ENCODE data around the gene DGCR2.
"Not testable (repeated sequence)": the region's sequence is repeated elsewhere in the genome, so short reads cannot be mapped to it uniquely, and the experiment has no call there.

Gene DGCR2

DNA sequence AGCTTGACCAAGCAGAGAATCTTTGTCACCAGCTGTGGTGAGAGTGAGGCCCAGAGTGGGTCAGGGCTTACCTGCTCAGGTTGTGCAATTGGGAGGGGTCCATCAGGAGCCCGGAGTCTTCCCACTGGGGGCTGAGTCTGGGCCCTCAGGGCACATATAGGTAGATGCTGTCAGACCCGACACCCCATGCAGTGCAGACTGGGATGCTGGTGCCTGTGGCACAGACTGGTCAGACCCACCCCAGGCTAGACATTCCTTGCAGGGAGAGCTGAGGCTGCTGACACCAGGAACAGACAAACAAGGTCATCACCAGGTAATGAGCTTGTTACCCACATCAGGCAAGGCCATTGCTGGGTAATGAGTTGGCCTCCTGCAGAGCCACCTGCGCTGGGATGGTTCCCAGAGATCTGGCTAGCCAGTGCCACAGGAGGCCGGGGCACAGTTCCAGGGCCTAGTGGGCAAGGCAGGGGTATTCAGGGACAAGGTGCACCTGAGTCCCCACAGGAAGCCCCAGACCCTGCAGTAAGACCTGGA lies 97.2 kb downstream of the DGCR2 start:
- DNase-seq = not testable (repeated sequence)

GRCh38 chr22:19023931-19024330 lies 98.3 kb downstream of the DGCR2 start:
- DNase-seq = not testable (repeated sequence)

DNA sequence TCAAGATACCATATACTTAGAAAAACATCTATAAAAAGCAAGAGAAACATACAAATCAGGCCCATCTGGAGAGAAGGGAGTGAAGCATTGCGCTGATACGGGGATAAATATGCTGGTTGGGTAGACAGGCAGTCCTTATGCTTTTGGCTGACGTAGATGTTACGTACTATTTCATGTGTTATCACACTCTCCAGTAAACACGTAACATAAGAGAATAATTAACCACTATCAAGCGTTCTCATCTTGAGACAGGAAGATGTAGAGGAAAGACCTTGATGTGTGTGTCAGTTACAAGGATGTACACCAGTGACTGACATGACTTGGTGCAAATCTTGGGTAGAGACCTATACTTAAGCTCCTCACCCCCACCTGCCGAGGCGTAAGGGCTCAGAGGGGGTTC lies 99.5 kb downstream of the DGCR2 start:
- DNase-seq = peak; percentile 17

DNA sequence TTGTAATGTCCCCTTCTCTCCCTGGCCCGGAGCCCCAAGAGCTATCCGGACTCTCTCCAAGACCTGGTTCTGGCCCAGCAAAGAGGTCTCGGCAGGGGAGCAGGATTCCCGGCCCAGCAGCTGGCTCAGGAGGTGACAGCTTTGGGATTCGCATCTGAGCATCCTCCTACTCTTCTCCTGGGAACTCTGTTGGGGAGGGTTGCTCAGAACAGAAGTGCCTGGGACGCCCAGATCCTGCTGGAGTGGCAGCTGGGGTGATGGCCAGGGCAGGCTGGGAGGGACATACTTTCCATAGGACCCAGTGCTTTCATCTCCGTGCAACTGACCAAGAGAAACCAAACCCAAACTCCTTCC lies 102.6 kb downstream of the DGCR2 start:
- no peak for DNase-seq

- no peak for DNase-seq
These were observed 103.1 kb downstream of the DGCR2 start for GRCh38 chr22:19019029-19019678.

GRCh38 chr22:19018256-19018655 lies 104.0 kb downstream of the DGCR2 start:
- DNase-seq = no peak

DNA sequence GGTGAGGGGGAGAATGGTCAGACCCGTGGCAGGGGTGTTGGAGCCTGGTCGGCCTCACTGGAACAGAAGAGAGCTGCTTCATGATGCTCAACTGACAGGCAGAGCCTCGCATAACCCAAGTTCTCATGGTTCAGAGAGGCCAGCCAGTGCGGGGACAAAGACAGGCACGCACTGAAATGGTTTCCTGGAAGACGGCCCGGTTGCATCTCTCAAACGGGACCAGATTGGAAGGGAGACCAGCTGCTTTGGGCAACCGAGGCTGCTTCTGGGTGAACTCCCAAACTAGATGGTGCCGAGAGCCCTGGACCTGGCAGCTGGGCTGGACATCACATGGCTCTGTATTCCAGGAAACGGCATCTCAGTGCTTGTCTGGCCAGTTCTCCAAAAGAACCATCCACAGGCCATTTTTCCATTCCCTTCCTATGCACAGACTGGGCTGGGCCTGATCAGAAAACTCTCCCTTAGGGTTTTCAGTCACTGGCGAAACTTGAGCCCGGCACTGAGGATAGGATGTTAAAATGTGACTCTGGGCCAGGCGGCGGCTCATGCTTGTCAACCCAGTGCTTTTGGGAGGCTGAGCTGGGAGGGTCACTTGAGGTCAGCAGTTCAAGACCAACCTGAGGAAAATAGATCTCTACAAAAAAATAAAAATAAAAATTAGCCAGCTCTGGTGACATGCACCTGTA lies 106.0 kb downstream of the DGCR2 start:
- no peak for DNase-seq

DNA sequence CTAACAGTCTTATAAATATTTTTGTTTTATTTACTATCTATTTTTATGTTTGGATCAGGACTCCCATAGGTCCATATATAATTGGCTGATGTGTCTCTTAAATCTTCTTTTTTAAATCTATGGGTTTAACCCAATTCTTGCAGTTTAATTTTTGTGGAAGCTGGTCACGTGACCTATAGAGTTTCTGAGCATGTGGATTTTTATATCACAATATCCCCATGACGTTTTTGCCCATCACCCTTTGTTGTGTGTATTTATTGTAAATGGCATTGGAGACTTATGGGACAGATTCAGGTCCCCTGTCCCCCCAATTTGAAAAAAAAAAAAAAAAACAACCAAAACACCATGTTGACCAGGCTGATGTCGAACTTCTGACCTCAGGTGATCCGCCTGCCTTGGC lies 107.3 kb downstream of the DGCR2 start:
- no peak for DNase-seq

DNA sequence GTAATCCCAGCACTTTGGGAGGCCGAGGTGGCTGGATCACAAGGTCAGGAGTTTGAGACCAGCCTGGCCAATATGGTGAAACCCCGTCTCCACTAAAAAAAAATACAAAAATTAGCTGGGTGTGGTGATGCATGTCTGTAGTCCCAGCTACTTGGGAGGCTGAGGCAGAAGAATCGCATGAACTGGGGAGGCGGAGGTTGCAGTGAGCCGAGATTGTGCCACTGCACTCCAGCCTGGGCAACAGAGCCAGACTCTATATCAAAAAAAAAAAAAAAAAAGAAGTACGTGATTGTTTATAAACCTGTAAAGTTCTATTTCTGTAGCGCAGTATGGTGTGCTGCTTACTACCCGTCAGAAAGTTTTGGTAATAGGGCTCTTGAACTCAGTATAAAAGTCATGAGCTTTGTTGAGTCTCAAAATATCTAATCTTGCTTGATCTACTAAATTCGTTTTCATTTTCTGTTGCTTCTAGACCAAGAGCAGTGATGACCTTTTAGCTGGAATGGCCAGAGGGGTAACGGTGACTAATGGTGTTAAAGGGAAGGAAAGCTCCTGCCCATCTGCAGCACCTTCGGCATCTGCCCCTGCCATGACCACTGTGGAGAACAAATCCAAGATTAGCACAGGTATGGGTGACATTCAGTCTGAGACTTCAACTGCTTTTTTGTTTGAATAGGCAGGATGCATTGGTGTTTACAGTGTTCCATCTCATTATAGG lies 108.2 kb downstream of the DGCR2 start:
- DNase-seq = not testable (repeated sequence)

- DNase-seq = not testable (repeated sequence)
These were observed 108.8 kb downstream of the DGCR2 start for GRCh38 chr22:19013411-19013810.

GRCh38 chr22:19012308-19012986 lies 109.8 kb downstream of the DGCR2 start:
- DNase-seq = no peak

GRCh38 chr22:19011611-19012010 lies 110.6 kb downstream of the DGCR2 start:
- not testable (repeated sequence) for DNase-seq

DNA sequence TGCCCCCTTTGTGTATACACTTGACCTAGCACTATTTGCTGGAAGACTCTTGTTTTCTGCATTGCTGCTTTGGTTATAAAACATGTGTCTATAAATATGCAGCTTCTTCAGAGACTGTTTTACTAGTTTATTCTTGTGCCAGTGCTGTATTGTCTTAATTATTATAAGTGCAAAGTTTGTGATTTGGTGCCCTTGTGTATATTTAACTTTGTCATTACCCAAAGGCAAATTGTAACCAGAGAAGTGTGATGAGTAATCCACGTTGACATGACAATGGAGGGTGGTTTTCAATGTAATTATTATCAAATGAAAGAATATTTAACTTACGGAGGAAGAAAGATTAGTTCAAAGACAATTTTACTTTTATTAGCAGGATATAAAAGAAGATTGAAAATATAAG lies 111.1 kb downstream of the DGCR2 start:
- no peak for DNase-seq

GRCh38 chr22:19005905-19006304 lies 116.3 kb downstream of the DGCR2 start:
- DNase-seq = no peak

GRCh38 chr22:19004471-19004870 lies 117.7 kb downstream of the DGCR2 start:
- no peak for DNase-seq

- no peak for DNase-seq
These were observed 118.7 kb downstream of the DGCR2 start for GRCh38 chr22:19003508-19003907.

- DNase-seq = no peak
These were observed 119.6 kb downstream of the DGCR2 start for GRCh38 chr22:19002684-19003038.

DNA sequence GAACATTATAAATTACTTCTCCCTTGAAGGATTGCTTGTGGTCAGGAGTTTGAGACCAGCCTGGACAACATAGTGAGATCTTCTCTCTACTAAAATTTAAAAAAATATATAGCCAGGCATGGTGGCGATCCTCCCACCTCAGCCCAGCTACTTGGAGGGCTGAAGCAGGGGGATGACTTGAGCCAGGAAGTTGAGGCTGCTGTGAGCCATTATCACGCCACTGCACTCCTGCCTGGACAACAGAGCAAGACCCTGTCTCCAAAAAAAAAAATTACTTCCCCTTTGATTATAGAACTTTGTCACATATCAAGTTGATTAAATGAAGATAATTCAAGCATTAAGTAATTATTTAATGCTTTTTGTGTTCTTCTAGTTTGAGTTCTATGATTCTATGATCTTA lies 121.0 kb downstream of the DGCR2 start:
- no peak for DNase-seq

DNA sequence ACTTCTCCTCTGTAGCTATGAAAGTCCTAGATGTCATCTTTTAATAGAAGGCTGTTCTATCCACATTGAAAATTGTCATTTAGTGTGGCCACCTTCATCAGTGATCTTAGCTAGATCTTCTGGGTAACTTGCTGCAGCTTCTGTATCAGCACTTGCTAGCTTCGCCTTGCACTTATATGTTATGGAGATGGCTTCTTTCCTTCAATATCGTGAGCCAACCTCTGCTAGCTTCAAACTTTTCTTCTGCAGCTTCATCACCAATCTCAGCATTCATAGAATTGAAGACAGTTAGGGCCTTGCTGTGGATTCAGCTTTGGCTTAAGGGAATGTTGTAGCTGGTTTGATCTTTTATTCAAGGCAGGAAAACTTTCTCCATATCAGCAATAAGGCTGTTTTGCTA lies 122.1 kb downstream of the DGCR2 start:
- not testable (repeated sequence) for DNase-seq

DNA sequence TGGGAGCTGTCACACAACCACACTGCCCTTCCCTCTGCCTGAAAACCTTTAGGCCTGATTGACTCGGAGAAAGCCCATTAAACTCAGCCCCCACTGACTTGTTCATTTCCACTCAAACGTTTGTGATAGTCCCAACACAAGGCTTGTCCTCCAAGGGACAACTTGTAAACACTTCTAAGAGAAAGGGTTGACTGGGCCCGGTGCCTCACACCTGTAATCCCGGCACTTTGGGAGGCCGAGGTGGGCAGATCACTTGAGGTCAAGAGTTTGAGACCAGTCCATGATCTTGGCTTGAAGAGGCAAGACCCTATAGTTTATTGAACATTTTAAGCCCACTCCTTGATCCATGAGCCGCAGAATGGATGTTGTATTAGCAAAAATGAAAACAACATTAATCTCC lies 122.8 kb downstream of the DGCR2 start:
- no peak for DNase-seq

- DNase-seq = no peak
These were observed 123.2 kb downstream of the DGCR2 start for GRCh38 chr22:18999008-18999407.

DNA sequence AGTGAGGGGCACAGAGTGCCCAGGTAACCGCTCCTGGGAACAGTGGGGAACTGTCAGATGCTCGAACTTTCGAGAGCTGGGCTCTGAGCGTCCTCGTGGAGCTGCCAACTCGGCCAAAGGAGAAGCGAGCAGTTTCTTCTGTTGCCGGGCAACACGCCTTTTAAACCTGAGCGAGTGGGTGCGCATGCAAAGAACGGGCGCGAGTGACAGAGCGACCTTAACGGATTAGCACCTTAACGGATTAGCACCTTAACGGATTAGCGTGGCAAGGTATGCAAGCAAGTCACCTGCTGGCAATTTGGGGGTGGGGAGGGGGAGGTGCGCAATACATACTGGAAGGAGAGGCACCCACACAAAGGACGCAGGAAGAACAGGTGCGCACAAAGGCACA lies 124.3 kb downstream of the DGCR2 start:
- no peak for DNase-seq

DNA sequence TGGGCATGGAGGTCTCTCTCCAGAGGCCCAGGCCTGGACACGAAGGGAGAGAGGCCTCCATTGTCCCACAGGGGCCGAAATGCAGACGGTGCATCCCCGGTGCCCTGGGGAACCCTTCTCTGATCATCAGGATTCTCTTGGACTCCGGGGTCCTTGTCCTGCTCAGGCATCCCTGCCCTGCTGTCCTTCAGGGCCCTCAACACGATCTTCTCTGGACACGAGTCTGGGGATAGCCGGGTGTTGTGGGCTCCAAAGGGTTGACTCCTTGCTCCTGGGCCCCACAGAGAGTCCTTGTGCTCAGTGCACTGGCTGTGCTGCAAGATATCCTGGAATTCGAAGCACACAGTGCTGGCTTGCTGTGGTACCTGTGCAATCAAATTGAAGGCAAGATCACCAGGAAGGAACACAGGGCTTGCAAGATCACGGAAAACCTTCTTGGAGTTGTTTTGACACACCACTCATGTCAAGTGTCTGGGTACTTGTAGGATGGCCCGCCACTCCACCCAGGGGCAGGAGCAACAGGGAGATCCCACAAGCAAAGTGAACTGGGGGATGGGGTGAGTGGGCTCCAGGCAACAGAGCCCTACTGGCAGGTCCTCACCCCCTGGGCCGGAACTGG lies 124.8 kb downstream of the DGCR2 start:
- DNase-seq = no peak
